ENCODE measurements around the gene PDP2. TPM values are rescaled to one million over a fixed set of nuclear protein-coding genes. Genes with fewer than 3 reads are reported as not detected.

PDP2 gene
- polyA plus RNA-seq, 1 of the 3 experiments (the other 2 are of a cell fraction): 4.7 TPM

DNA sequence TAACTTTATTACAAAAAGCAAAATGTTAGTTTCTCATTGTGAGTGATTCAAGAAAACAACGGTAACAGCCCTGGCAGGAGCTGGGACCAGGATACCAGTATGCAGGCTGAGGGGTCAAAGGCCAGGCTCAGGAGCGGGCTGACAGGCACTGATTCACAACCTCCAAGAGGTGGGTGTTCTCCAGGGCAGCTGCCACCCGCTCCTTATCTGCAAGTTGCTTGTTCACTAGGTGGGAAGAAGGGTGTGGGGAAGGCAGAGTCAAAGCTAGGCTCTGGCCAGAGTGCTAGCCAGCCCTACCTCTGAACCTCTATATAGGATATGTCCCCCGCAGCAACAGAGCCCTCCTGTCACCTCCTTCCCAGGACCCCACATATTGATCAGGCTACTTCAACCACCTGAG lies 51.8 kb downstream of the PDP2 start:
- H3K4me3 ChIP-seq (ENCODE audit: low read depth in 2 of 2, low read length in 1 of 2): no peak overlapping the region
- POLR2A ChIA-PET: no interaction called here
- no peaks in the 10 kb centered on the region for H3K27me3 ChIP-seq (ENCODE audit: insufficient read depth)
- DNase-seq: no peak
- H3K9me3 ChIP-seq: no peaks in the 10 kb centered on the region
- peaks cover 20 to 29% of the 10 kb centered on the region in 2 experiments; a peak in 3 of 4 replicates for H3K4me1 ChIP-seq (ENCODE audit: control insufficient read depth in 1 of 2, insufficient read depth in 2 of 2, low read depth in 1 of 2, low read length in 1 of 2)
- WGBS (ENCODE audit: low lambda C conversion rate): 94% methylated on average over 2 of the region's 4 CpGs
- peaks cover 11% of the 10 kb centered on the region; the same call in 1 of the 2 replicates for H4K20me1 ChIP-seq (ENCODE audit: insufficient read depth)
- H3K4me2 ChIP-seq: peak overlapping the region; percentile 96; the same call in 1 of the 2 replicates
- peaks cover 18% of the 10 kb centered on the region for H3F3A ChIP-seq (replicated peaks; ENCODE audit: insufficient read depth)
- CTCF ChIA-PET: interaction anchor here (1.2 to 4.2 kb wide), 4 partner anchors 8 to 37 kb away, joined by 3 to 35 read pairs (median 5); no protein-coding TSS in a partner anchor
- TF ChIP-seq POLR2AphosphoS5 (IDR thresholded peaks at IDR 0.05; ENCODE audit: low read depth, low read length) (no peak), SIN3A (IDR thresholded peaks at IDR 0.05; ENCODE audit: borderline replicate concordance, low read depth, low read length) (no peak), GABPA (IDR thresholded peaks at IDR 0.05; ENCODE audit: low read depth) (no peak), RFX5 (IDR thresholded peaks at IDR 0.05; ENCODE audit: low read length) (no peak), TCF12 (IDR thresholded peaks at IDR 0.05) (no peak), MAX (IDR thresholded peaks at IDR 0.05; ENCODE audit: low read depth) (no peak), FOSL2 (IDR thresholded peaks at IDR 0.05; ENCODE audit: borderline replicate concordance, low read depth) (no peak), EZH2phosphoT487 (IDR thresholded peaks at IDR 0.05; ENCODE audit: borderline replicate concordance, low read depth) (no peak), EP300 (IDR thresholded peaks at IDR 0.05; ENCODE audit: borderline replicate concordance in 1 of 2, low read depth in 1 of 2, low read length in 1 of 2) (no peak), JUND (IDR thresholded peaks at IDR 0.05) (no peak), FOXM1 (IDR thresholded peaks at IDR 0.05; ENCODE audit: low read depth) (no peak), YY1 (IDR thresholded peaks at IDR 0.05; ENCODE audit: low read depth) (no peak), NRF1 (IDR thresholded peaks at IDR 0.05; ENCODE audit: low read depth, low read length) (no peak), GATA2 (CRISPR knock-in tag; IDR thresholded peaks at IDR 0.05) (no peak), TEAD4 (IDR thresholded peaks at IDR 0.05; ENCODE audit: borderline replicate concordance, insufficient read depth) (no peak)
- TF ChIP-seq, protein P1, sequence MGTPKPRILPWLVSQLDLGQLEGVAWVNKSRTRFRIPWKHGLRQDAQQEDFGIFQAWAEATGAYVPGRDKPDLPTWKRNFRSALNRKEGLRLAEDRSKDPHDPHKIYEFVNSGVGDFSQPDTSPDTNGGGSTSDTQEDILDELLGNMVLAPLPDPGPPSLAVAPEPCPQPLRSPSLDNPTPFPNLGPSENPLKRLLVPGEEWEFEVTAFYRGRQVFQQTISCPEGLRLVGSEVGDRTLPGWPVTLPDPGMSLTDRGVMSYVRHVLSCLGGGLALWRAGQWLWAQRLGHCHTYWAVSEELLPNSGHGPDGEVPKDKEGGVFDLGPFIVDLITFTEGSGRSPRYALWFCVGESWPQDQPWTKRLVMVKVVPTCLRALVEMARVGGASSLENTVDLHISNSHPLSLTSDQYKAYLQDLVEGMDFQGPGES (IDR thresholded peaks at IDR 0.05; ENCODE audit: low read depth, low read length): no peak
- H3K9me2 ChIP-seq: no peaks in the 10 kb centered on the region
- H3K36me3 ChIP-seq (replicated peaks in 1 of 2; ENCODE audit: control insufficient read depth in 1 of 2, insufficient read depth in 2 of 2, low read length in 1 of 2): peaks cover under 1 to 3% of the 10 kb centered on the region in 2 experiments
- no peak overlapping the region for H2AFZ ChIP-seq (ENCODE audit: low read depth)
- peaks cover 50% of the 10 kb centered on the region for H3K79me2 ChIP-seq (ENCODE audit: insufficient read depth)
- no peak overlapping the region for H3K9ac ChIP-seq
- no peak overlapping the region for H3K27ac ChIP-seq (ENCODE audit: low read depth in 2 of 2, low read length in 1 of 2)

DNA sequence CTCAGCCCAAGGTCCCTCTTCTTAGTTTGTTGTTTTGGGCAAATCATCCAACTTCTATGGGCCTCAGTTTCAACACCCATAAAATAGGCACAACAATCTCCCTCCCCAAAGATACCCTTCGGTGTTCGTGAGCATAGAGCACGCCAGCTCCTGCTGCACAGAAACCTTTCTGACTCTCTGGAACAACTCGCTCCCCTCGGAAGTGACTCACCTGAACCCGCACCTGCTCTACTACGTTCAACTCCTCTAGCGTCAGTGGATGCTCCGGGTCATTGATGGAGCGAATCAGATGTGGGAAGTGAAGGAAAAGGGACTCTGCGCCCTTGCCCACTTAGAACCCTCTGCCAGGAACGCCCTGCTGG lies 53.4 kb downstream of the PDP2 start:
- peaks cover 65% of the 10 kb centered on the region for H3K79me2 ChIP-seq (ENCODE audit: insufficient read depth)
- ChIA-PET POLR2A (no interaction called here), CTCF (interaction anchor here (1.0 to 4.2 kb wide), 6 partner anchors 9 to 222 kb away, joined by 3 to 35 read pairs (median 6); partner anchors contain the start of gene NAE1)
- H3K4me2 ChIP-seq: peak overlapping the region; percentile 96
- H3K9ac ChIP-seq: peak overlapping the region; percentile 97
- peak overlapping the region; percentile 67 to 85; a peak in 3 of 4 replicates for H3K27ac ChIP-seq (ENCODE audit: low read depth in 2 of 2, low read length in 1 of 2)
- peaks cover 7 to 15% of the 10 kb centered on the region in 2 experiments for H3K36me3 ChIP-seq (replicated peaks in 1 of 2; ENCODE audit: control insufficient read depth in 1 of 2, insufficient read depth in 2 of 2, low read length in 1 of 2)
- no peaks in the 10 kb centered on the region for H3K9me2 ChIP-seq
- no peaks in the 10 kb centered on the region for H3K27me3 ChIP-seq (ENCODE audit: insufficient read depth)
- peaks cover 24% of the 10 kb centered on the region for H4K20me1 ChIP-seq (ENCODE audit: insufficient read depth)
- H3K4me3 ChIP-seq (ENCODE audit: low read depth in 2 of 2, low read length in 1 of 2): peak overlapping the region; percentile 85 to 88
- H2AFZ ChIP-seq (ENCODE audit: low read depth): peak overlapping the region; percentile 68; the same call in 1 of the 2 replicates
- H3K9me3 ChIP-seq: no peaks in the 10 kb centered on the region
- 0% methylated on average over 10 of the region's 12 CpGs for WGBS (ENCODE audit: low lambda C conversion rate)
- DNase-seq: no peak
- peaks cover 7 to 24% of the 10 kb centered on the region in 2 experiments; a peak in 2 of 4 replicates for H3K4me1 ChIP-seq (ENCODE audit: control insufficient read depth in 1 of 2, insufficient read depth in 2 of 2, low read depth in 1 of 2, low read length in 1 of 2)
- peaks cover 15% of the 10 kb centered on the region for H3F3A ChIP-seq (replicated peaks; ENCODE audit: insufficient read depth)
- TF ChIP-seq ELF1 (IDR thresholded peaks at IDR 0.05) (no peak), MAX (IDR thresholded peaks at IDR 0.05; ENCODE audit: low read depth) (no peak), SIN3A (IDR thresholded peaks at IDR 0.05; ENCODE audit: borderline replicate concordance, low read depth, low read length) (no peak), SMC3 (IDR thresholded peaks at IDR 0.05; ENCODE audit: low read depth, low read length) (no peak), RXRA (IDR thresholded peaks at IDR 0.05; ENCODE audit: borderline replicate concordance, low read depth) (no peak), NRF1 (IDR thresholded peaks at IDR 0.05; ENCODE audit: low read depth, low read length) (no peak), POLR2AphosphoS5 (IDR thresholded peaks at IDR 0.05; ENCODE audit: low read depth, low read length) (no peak), RCOR1 (IDR thresholded peaks at IDR 0.05; ENCODE audit: low read length) (no peak), GATA2 (CRISPR knock-in tag; IDR thresholded peaks at IDR 0.05) (no peak), GABPA (IDR thresholded peaks at IDR 0.05; ENCODE audit: low read depth) (no peak), PBX3 (IDR thresholded peaks at IDR 0.05) (no peak)
- TF ChIP-seq, protein P2, sequence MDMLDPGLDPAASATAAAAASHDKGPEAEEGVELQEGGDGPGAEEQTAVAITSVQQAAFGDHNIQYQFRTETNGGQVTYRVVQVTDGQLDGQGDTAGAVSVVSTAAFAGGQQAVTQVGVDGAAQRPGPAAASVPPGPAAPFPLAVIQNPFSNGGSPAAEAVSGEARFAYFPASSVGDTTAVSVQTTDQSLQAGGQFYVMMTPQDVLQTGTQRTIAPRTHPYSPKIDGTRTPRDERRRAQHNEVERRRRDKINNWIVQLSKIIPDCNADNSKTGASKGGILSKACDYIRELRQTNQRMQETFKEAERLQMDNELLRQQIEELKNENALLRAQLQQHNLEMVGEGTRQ (IDR thresholded peaks at IDR 0.05; ENCODE audit: borderline replicate concordance, low read depth, low read length): no peak
- TF ChIP-seq, protein P3, sequence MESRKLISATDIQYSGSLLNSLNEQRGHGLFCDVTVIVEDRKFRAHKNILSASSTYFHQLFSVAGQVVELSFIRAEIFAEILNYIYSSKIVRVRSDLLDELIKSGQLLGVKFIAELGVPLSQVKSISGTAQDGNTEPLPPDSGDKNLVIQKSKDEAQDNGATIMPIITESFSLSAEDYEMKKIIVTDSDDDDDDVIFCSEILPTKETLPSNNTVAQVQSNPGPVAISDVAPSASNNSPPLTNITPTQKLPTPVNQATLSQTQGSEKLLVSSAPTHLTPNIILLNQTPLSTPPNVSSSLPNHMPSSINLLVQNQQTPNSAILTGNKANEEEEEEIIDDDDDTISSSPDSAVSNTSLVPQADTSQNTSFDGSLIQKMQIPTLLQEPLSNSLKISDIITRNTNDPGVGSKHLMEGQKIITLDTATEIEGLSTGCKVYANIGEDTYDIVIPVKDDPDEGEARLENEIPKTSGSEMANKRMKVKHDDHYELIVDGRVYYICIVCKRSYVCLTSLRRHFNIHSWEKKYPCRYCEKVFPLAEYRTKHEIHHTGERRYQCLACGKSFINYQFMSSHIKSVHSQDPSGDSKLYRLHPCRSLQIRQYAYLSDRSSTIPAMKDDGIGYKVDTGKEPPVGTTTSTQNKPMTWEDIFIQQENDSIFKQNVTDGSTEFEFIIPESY (IDR thresholded peaks at IDR 0.05; ENCODE audit: borderline replicate concordance, low read depth): no peak
